OCI-LY7 (cell line): ENCODE measurements around the gene CLEC2B. TPM values are rescaled to one million over a fixed set of nuclear protein-coding genes. Genes with fewer than 3 reads are reported as not detected.

Experiments
- BruUV-seq: library from RNA; stranded (reverse); fragments of 400-500 nt; replicated peaks from 2 replicates; lab custom pipeline; 2021; lab: Mats Ljungman, UMichigan
- CTCF ChIA-PET: fragments of 300-600 bp; sonication (Branson Sonifier 250); formaldehyde crosslinking; loops from one replicate; lab custom pipeline; 2022; ENCODE audit warnings: antibody characterized with exemption; ENCODE audit not compliant: unreplicated experiment; lab: Charles Lee
- POLR2A ChIA-PET: fragments of 300-600 bp; sonication (Branson Sonifier 250); formaldehyde crosslinking; loops from one replicate; lab custom pipeline; 2022; ENCODE audit warnings: antibody characterized with exemption; lab: Charles Lee
- DNase-seq: peaks from one replicate; pipeline ENCODE4 v3.0.0-alpha.2; 2015; ENCODE audit warnings: low spot score
- H2AFZ ChIP-seq: fragments of 200-600 bp; sonication (generic), shearing (Covaris generic); 2 replicates; pipeline ENCODE4 v1.6.1; 2014; ENCODE audit warnings: mild to moderate bottlenecking, antibody characterized with exemption, low read length, moderate library complexity
- H3K27ac ChIP-seq: fragments of 200-600 bp; sonication (generic); 2 replicates; pipeline ENCODE4 v1.5.1; 2014; ENCODE audit warnings: mixed run types, low read depth, mild to moderate bottlenecking, moderate library complexity, low read length, inconsistent platforms; ENCODE audit not compliant: poor library complexity, severe bottlenecking
- H3K36me3 ChIP-seq: fragments of 200-600 bp; sonication (generic); 2 replicates; pipeline ENCODE4 v1.6.1; 2014; ENCODE audit warnings: mild to moderate bottlenecking, antibody characterized with exemption, low read length, moderate library complexity, mixed read lengths; ENCODE audit not compliant: insufficient read depth
- H3K4me1 ChIP-seq: fragments of 200-600 bp; sonication (generic); 2 replicates; pipeline ENCODE4 v1.5.1; 2014; ENCODE audit warnings: mild to moderate bottlenecking, low read length; ENCODE audit not compliant: insufficient read depth, poor library complexity, severe bottlenecking
- H3K4me2 ChIP-seq: fragments of 200-600 bp; sonication (generic); 2 replicates; pipeline ENCODE4 v1.6.1; 2014; ENCODE audit warnings: mild to moderate bottlenecking, low read length
- H3K4me3 ChIP-seq: fragments of 200-600 bp; sonication (generic); 2 replicates; pipeline ENCODE4 v1.5.1; 2014; ENCODE audit warnings: mild to moderate bottlenecking, low read depth, low read length; ENCODE audit not compliant: poor library complexity, severe bottlenecking
- H3K79me2 ChIP-seq: fragments of 200-600 bp; sonication (generic); 2 replicates; pipeline ENCODE4 v1.6.1; 2016; ENCODE audit warnings: low read depth, mild to moderate bottlenecking, low read length, moderate library complexity, mixed read lengths; ENCODE audit not compliant: insufficient read depth
- H3K9me2 ChIP-seq: fragments of 200-600 bp; sonication (generic); 2 replicates; pipeline ENCODE4 v1.6.1; 2016; ENCODE audit warnings: mild to moderate bottlenecking, low read length, mixed read lengths; ENCODE audit not compliant: insufficient read depth
- H3K9me3 ChIP-seq: fragments of 200-600 bp; sonication (generic); 2 replicates; pipeline ENCODE4 v1.6.1; 2014; ENCODE audit warnings: mild to moderate bottlenecking, mixed run types, low read length, mixed read lengths
- H4K20me1 ChIP-seq: fragments of 200-600 bp; sonication (generic); 2 replicates; pipeline ENCODE4 v1.6.1; 2014; ENCODE audit warnings: mild to moderate bottlenecking, antibody characterized with exemption, low read length, moderate library complexity, mixed read lengths; ENCODE audit not compliant: insufficient read depth
- CTCF ChIP-seq: fragments of 200-600 bp; sonication (generic); conservative IDR thresholded peaks from 2 replicates; pipeline ENCODE4 v1.5.1; 2014; ENCODE audit warnings: mild to moderate bottlenecking, antibody characterized with exemption, low read length, moderate library complexity, mixed read lengths
- EZH2phosphoT487 ChIP-seq: fragments of 200-600 bp; sonication (generic); IDR thresholded peaks from 2 replicates; pipeline ENCODE4 v1.6.1; 2018; ENCODE audit warnings: low read depth, borderline replicate concordance, mild to moderate bottlenecking, mixed run types, antibody characterized with exemption, low read length, moderate library complexity, mixed read lengths
- intact Hi-C: fragments of 100-400 bp; cut with micrococcal nuclease; formaldehyde crosslinking; loops from one replicate; pipeline ENCODE4 v1.10.0; 2022; ENCODE audit not compliant: unreplicated experiment
- total RNA-seq, 2 experiments: library from RNA; depleted of rRNA in 1 of 2; stranded (reverse); fragments of >200 nt in 1 of 2; shearing (Covaris generic) in 1 of 2; gene quantifications; 2 replicates each; pipeline ENCODE4 v1.2.3, GENCODE V29; 2014 to 2022

The CLEC2B gene
- total RNA-seq, 2 experiments from 2014 or later = 2.2 to 2.3 TPM

- Histone ChIP-seq H3K4me2 (no peak overlapping the region), H3K36me3 (no peaks in the 10 kb centered on the region), H3K4me1 (no peaks in the 10 kb centered on the region), H4K20me1 (no peaks in the 10 kb centered on the region), H3K9me3 (no peaks in the 10 kb centered on the region), H3K27ac (no peak overlapping the region), H2AFZ (no peak overlapping the region), H3K9me2 (no peaks in the 10 kb centered on the region), H3K79me2 (no peaks in the 10 kb centered on the region), H3K4me3 (no peak overlapping the region)
- DNase-seq = no peak
- intact Hi-C loops = no loop called here
- no peak for TF ChIP-seq EZH2phosphoT487
- no peak for TF ChIP-seq CTCF
- ChIA-PET POLR2A (interaction anchor here (0.9 kb wide), 1 partner anchor 25 kb away, joined by 3 read pairs; no protein-coding TSS in a partner anchor), CTCF (no interaction called here)
- BruUV-seq = no TSS peak
These were observed 25.7 kb downstream of the CLEC2B start for GRCh38 chr12:9843407-9843806.

GRCh38 chr12:9831720-9832119 is 37.4 kb downstream of the CLEC2B start:
- H3K4me2 ChIP-seq = no peak overlapping the region
- peak; percentile 64; the same call in 1 of the 2 replicates for TF ChIP-seq EZH2phosphoT487
- TF ChIP-seq CTCF = no peak

GRCh38 chr12:9829982-9830381 is 39.2 kb downstream of the CLEC2B start:
- POLR2A ChIA-PET = interaction anchor here (0.5 to 1.7 kb wide), 7 partner anchors 9 to 460 kb away, joined by 3 to 5 read pairs (median 3); no protein-coding TSS in a partner anchor
- intact Hi-C loops = no loop called here
- H2AFZ ChIP-seq = no peak overlapping the region
- H3K4me3 ChIP-seq = no peak overlapping the region
- H4K20me1 ChIP-seq = no peaks in the 10 kb centered on the region
- no peaks in the 10 kb centered on the region for H3K79me2 ChIP-seq
- H3K27ac ChIP-seq = no peak overlapping the region
- CTCF ChIA-PET = interaction anchor here (0.7 kb wide), 1 partner anchor 41 kb away, joined by 3 read pairs; no protein-coding TSS in a partner anchor
- DNase-seq = no peak
- TF ChIP-seq EZH2phosphoT487 = no peak
- TF ChIP-seq CTCF = no peak
- H3K4me1 ChIP-seq = no peaks in the 10 kb centered on the region
- BruUV-seq = no TSS peak
- H3K9me3 ChIP-seq = no peaks in the 10 kb centered on the region
- H3K4me2 ChIP-seq = no peak overlapping the region
- no peaks in the 10 kb centered on the region for H3K36me3 ChIP-seq
- no peaks in the 10 kb centered on the region for H3K9me2 ChIP-seq

More at GRCh38 chr12:9831720-9832119, 37.4 kb downstream of the CLEC2B start:
- no peaks in the 10 kb centered on the region for H4K20me1 ChIP-seq
- H3K9me3 ChIP-seq = no peaks in the 10 kb centered on the region
- no peaks in the 10 kb centered on the region for H3K9me2 ChIP-seq
- H2AFZ ChIP-seq = no peak overlapping the region
- POLR2A ChIA-PET = interaction anchor here (0.9 kb wide), 2 partner anchors 8 to 22 kb away, joined by 3 to 4 read pairs; no protein-coding TSS in a partner anchor
- H3K27ac ChIP-seq = no peak overlapping the region
- no peaks in the 10 kb centered on the region for H3K79me2 ChIP-seq
- no TSS peak for BruUV-seq
- no peak for DNase-seq
- no peaks in the 10 kb centered on the region for H3K36me3 ChIP-seq
- no peak overlapping the region for H3K4me3 ChIP-seq
- CTCF ChIA-PET = no interaction called here
- intact Hi-C loops = no loop called here
- no peaks in the 10 kb centered on the region for H3K4me1 ChIP-seq
